ENCODE results near the gene ETFDH. TPM values are rescaled to one million over a fixed set of nuclear protein-coding genes. Genes with fewer than 3 reads are reported as not detected.

Gene ETFDH
- total and polyA plus RNA-seq, 9 of the 15 experiments (the other 6 are each of a cell fraction or from before 2014, with no cell fraction given) = 14.6 to 33.6 (median 25.9) TPM

GRCh38 chr4:158671915-158672806 is at the start of gene ETFDH (continued):
- TF ChIP-seq, protein P1, sequence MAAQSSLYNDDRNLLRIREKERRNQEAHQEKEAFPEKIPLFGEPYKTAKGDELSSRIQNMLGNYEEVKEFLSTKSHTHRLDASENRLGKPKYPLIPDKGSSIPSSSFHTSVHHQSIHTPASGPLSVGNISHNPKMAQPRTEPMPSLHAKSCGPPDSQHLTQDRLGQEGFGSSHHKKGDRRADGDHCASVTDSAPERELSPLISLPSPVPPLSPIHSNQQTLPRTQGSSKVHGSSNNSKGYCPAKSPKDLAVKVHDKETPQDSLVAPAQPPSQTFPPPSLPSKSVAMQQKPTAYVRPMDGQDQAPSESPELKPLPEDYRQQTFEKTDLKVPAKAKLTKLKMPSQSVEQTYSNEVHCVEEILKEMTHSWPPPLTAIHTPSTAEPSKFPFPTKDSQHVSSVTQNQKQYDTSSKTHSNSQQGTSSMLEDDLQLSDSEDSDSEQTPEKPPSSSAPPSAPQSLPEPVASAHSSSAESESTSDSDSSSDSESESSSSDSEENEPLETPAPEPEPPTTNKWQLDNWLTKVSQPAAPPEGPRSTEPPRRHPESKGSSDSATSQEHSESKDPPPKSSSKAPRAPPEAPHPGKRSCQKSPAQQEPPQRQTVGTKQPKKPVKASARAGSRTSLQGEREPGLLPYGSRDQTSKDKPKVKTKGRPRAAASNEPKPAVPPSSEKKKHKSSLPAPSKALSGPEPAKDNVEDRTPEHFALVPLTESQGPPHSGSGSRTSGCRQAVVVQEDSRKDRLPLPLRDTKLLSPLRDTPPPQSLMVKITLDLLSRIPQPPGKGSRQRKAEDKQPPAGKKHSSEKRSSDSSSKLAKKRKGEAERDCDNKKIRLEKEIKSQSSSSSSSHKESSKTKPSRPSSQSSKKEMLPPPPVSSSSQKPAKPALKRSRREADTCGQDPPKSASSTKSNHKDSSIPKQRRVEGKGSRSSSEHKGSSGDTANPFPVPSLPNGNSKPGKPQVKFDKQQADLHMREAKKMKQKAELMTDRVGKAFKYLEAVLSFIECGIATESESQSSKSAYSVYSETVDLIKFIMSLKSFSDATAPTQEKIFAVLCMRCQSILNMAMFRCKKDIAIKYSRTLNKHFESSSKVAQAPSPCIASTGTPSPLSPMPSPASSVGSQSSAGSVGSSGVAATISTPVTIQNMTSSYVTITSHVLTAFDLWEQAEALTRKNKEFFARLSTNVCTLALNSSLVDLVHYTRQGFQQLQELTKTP (IDR thresholded peaks at IDR 0.05; ENCODE audit: low read depth in 1 of 2, partially characterized antibody in 2 of 2) = peak in 1 of 2 experiments; percentile 93
- TF ChIP-seq, protein P2, sequence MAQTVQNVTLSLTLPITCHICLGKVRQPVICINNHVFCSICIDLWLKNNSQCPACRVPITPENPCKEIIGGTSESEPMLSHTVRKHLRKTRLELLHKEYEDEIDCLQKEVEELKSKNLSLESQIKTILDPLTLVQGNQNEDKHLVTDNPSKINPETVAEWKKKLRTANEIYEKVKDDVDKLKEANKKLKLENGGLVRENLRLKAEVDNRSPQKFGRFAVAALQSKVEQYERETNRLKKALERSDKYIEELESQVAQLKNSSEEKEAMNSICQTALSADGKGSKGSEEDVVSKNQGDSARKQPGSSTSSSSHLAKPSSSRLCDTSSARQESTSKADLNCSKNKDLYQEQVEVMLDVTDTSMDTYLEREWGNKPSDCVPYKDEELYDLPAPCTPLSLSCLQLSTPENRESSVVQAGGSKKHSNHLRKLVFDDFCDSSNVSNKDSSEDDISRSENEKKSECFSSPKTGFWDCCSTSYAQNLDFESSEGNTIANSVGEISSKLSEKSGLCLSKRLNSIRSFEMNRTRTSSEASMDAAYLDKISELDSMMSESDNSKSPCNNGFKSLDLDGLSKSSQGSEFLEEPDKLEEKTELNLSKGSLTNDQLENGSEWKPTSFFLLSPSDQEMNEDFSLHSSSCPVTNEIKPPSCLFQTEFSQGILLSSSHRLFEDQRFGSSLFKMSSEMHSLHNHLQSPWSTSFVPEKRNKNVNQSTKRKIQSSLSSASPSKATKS (CRISPR knock-in tag; IDR thresholded peaks at IDR 0.05) = no peak
- TF ChIP-seq, protein P3, sequence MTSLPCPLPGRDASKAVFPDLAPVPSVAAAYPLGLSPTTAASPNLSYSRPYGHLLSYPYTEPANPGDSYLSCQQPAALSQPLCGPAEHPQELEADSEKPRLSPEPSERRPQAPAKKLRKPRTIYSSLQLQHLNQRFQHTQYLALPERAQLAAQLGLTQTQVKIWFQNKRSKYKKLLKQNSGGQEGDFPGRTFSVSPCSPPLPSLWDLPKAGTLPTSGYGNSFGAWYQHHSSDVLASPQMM (CRISPR knock-in tag; IDR thresholded peaks at IDR 0.05) = no peak
- peak; percentile 94; the same call in 1 of the 2 replicates for TF ChIP-seq PTBP1 (IDR thresholded peaks at IDR 0.05; ENCODE audit: low read depth, low read length)
- TF ChIP-seq ZNF77 (CRISPR knock-in tag; IDR thresholded peaks at IDR 0.05) = no peak
- no peak for TF ChIP-seq ZFP30 (CRISPR knock-in tag; IDR thresholded peaks at IDR 0.05; ENCODE audit: borderline replicate concordance)
- TF ChIP-seq ZZZ3 (IDR thresholded peaks at IDR 0.05) = no peak
- TF ChIP-seq SNIP1 (IDR thresholded peaks at IDR 0.05; ENCODE audit: low read depth) = no peak
- TF ChIP-seq, protein P4, sequence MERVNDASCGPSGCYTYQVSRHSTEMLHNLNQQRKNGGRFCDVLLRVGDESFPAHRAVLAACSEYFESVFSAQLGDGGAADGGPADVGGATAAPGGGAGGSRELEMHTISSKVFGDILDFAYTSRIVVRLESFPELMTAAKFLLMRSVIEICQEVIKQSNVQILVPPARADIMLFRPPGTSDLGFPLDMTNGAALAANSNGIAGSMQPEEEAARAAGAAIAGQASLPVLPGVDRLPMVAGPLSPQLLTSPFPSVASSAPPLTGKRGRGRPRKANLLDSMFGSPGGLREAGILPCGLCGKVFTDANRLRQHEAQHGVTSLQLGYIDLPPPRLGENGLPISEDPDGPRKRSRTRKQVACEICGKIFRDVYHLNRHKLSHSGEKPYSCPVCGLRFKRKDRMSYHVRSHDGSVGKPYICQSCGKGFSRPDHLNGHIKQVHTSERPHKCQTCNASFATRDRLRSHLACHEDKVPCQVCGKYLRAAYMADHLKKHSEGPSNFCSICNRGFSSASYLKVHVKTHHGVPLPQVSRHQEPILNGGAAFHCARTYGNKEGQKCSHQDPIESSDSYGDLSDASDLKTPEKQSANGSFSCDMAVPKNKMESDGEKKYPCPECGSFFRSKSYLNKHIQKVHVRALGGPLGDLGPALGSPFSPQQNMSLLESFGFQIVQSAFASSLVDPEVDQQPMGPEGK (CRISPR knock-in tag; IDR thresholded peaks at IDR 0.05; ENCODE audit: borderline replicate concordance) = no peak
- TF ChIP-seq THRB (CRISPR knock-in tag; conservative IDR thresholded peaks at IDR 0.05) = 0 out of 2 replicates have a peak, but pooled peaks have one; percentile 63
- TF ChIP-seq, protein P5, sequence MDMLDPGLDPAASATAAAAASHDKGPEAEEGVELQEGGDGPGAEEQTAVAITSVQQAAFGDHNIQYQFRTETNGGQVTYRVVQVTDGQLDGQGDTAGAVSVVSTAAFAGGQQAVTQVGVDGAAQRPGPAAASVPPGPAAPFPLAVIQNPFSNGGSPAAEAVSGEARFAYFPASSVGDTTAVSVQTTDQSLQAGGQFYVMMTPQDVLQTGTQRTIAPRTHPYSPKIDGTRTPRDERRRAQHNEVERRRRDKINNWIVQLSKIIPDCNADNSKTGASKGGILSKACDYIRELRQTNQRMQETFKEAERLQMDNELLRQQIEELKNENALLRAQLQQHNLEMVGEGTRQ (CRISPR knock-in tag; IDR thresholded peaks at IDR 0.05) = no peak
- TF ChIP-seq ZNF785 (CRISPR knock-in tag; IDR thresholded peaks at IDR 0.05) = no peak
- peak; percentile 89 for TF ChIP-seq CCNT2 (IDR thresholded peaks at IDR 0.05; ENCODE audit: borderline replicate concordance, extremely low read depth, insufficient read length, low read depth, low read length)
- no peak for TF ChIP-seq ZNF12 (CRISPR knock-in tag; IDR thresholded peaks at IDR 0.05)
- no peak for TF ChIP-seq GTF2A2 (tag; IDR thresholded peaks at IDR 0.05)

All from K562 (cell line).